ENCODE results near the gene SCUBE1.

The SCUBE1 gene

GRCh38 chr22:43331698-43332097, 11.5 kb downstream of the SCUBE1 start:
- Histone ChIP-seq H3K9ac (ENCODE audit: low read depth, low read length, poor library complexity, severe bottlenecking) (no peak overlapping the region), H3K4me2 (ENCODE audit: low read depth, low read length, poor library complexity, severe bottlenecking) (no peak overlapping the region)

GRCh38 chr22:43331069-43331451, 12.1 kb downstream of the SCUBE1 start:
- H3K9ac ChIP-seq (ENCODE audit: low read depth, low read length, poor library complexity, severe bottlenecking): no peak overlapping the region
- H3F3A ChIP-seq (ENCODE audit: low read depth): no peaks in the 10 kb centered on the region
- H3K4me1 ChIP-seq (ENCODE audit: insufficient read depth, low read length, poor library complexity, severe bottlenecking): peaks cover 3% of the 10 kb centered on the region
- H2AFZ ChIP-seq (ENCODE audit: low read length): no peak overlapping the region
- H3K79me2 ChIP-seq (ENCODE audit: insufficient read depth, low read length): no peaks in the 10 kb centered on the region
- no peaks in the 10 kb centered on the region for H3K9me3 ChIP-seq (ENCODE audit: insufficient read depth, low read depth, low read length)
- H3K9me2 ChIP-seq (replicated peaks; ENCODE audit: low read depth, low read length): no peaks in the 10 kb centered on the region
- no peak overlapping the region for H3K4me3 ChIP-seq (ENCODE audit: low read length, poor library complexity, severe bottlenecking)
- no peaks in the 10 kb centered on the region for H3K27me3 ChIP-seq (ENCODE audit: insufficient read depth, low read length, poor library complexity, severe bottlenecking)
- H3K4me2 ChIP-seq (ENCODE audit: low read depth, low read length, poor library complexity, severe bottlenecking): no peak overlapping the region
- TF ChIP-seq CTCF (conservative IDR thresholded peaks at IDR 0.05; ENCODE audit: low read length): no peak
- no peak for TF ChIP-seq EZH2phosphoT487 (IDR thresholded peaks at IDR 0.05; ENCODE audit: borderline replicate concordance)
- H3K36me3 ChIP-seq (ENCODE audit: insufficient read depth, low read length): no peaks in the 10 kb centered on the region
- H4K20me1 ChIP-seq (ENCODE audit: insufficient read depth, low read length, poor library complexity, severe bottlenecking): no peaks in the 10 kb centered on the region

More at GRCh38 chr22:43331698-43332097, 11.5 kb downstream of the SCUBE1 start:
- H3K36me3 ChIP-seq (ENCODE audit: insufficient read depth, low read length): no peaks in the 10 kb centered on the region
- H3K9me2 ChIP-seq (replicated peaks; ENCODE audit: low read depth, low read length): no peaks in the 10 kb centered on the region
- no peaks in the 10 kb centered on the region for H3K9me3 ChIP-seq (ENCODE audit: insufficient read depth, low read depth, low read length)
- no peaks in the 10 kb centered on the region for H4K20me1 ChIP-seq (ENCODE audit: insufficient read depth, low read length, poor library complexity, severe bottlenecking)
- H3F3A ChIP-seq (ENCODE audit: low read depth): no peaks in the 10 kb centered on the region
- no peaks in the 10 kb centered on the region for H3K27me3 ChIP-seq (ENCODE audit: insufficient read depth, low read length, poor library complexity, severe bottlenecking)
- H3K4me3 ChIP-seq (ENCODE audit: low read length, poor library complexity, severe bottlenecking): no peak overlapping the region
- no peak for TF ChIP-seq EZH2phosphoT487 (IDR thresholded peaks at IDR 0.05; ENCODE audit: borderline replicate concordance)
- TF ChIP-seq CTCF (conservative IDR thresholded peaks at IDR 0.05; ENCODE audit: low read length): no peak
- H2AFZ ChIP-seq (ENCODE audit: low read length): no peak overlapping the region
- H3K4me1 ChIP-seq (ENCODE audit: insufficient read depth, low read length, poor library complexity, severe bottlenecking): peaks cover 3% of the 10 kb centered on the region
- H3K79me2 ChIP-seq (ENCODE audit: insufficient read depth, low read length): no peaks in the 10 kb centered on the region

GRCh38 chr22:43330178-43331068, 12.7 kb downstream of the SCUBE1 start:
- no peak overlapping the region for H3K4me2 ChIP-seq (ENCODE audit: low read depth, low read length, poor library complexity, severe bottlenecking)

More at GRCh38 chr22:43330178-43331068, 12.7 kb downstream of the SCUBE1 start:
- Histone ChIP-seq H3K4me3 (ENCODE audit: low read length, poor library complexity, severe bottlenecking) (no peak overlapping the region), H3K9me3 (ENCODE audit: insufficient read depth, low read depth, low read length) (no peaks in the 10 kb centered on the region), H4K20me1 (ENCODE audit: insufficient read depth, low read length, poor library complexity, severe bottlenecking) (no peaks in the 10 kb centered on the region), H3K9me2 (replicated peaks; ENCODE audit: low read depth, low read length) (no peaks in the 10 kb centered on the region), H3K27me3 (ENCODE audit: insufficient read depth, low read length, poor library complexity, severe bottlenecking) (no peaks in the 10 kb centered on the region), H3K4me1 (ENCODE audit: insufficient read depth, low read length, poor library complexity, severe bottlenecking) (peaks cover 3% of the 10 kb centered on the region), H3K9ac (ENCODE audit: low read depth, low read length, poor library complexity, severe bottlenecking) (no peak overlapping the region), H3K79me2 (ENCODE audit: insufficient read depth, low read length) (no peaks in the 10 kb centered on the region), H2AFZ (ENCODE audit: low read length) (no peak overlapping the region), H3K36me3 (ENCODE audit: insufficient read depth, low read length) (no peaks in the 10 kb centered on the region), H3F3A (ENCODE audit: low read depth) (no peaks in the 10 kb centered on the region)
- TF ChIP-seq CTCF (conservative IDR thresholded peaks at IDR 0.05; ENCODE audit: low read length): no peak
- no peak for TF ChIP-seq EZH2phosphoT487 (IDR thresholded peaks at IDR 0.05; ENCODE audit: borderline replicate concordance)

All from Loucy (cell line).